ENCODE data around the gene PCDHA8.
"Not testable (repeated sequence)": the region's sequence is repeated elsewhere in the genome, so short reads cannot be mapped to it uniquely, and the experiment has no call there.

PCDHA8 gene

GRCh38 chr5:140840978-140841962 is at the start of gene PCDHA8:
Gene PCDHA8 (plus strand): TSS chr5:140841187. CDS start chr5:140841322, 135 bp downstream.
- ATAC-seq = no peak

GRCh38 chr5:140794595-140795258 is 46.3 kb upstream of the PCDHA8 start, which contains the start of gene PCDHA2:
Gene PCDHA2 (plus strand): TSS chr5:140794852.
- ATAC-seq = no peak

- no peak for ATAC-seq
Observed at GRCh38 chr5:140795259-140795641, 45.7 kb upstream of the PCDHA8 start.

- ATAC-seq = not testable (repeated sequence)
Observed at GRCh38 chr5:140796072-140796717, 44.8 kb upstream of the PCDHA8 start.

- no peak for ATAC-seq
Observed at GRCh38 chr5:140796718-140797095, 44.3 kb upstream of the PCDHA8 start.

- ATAC-seq = no peak
Observed at GRCh38 chr5:140800816-140801493, 40.0 kb upstream of the PCDHA8 start, which contains the start of gene PCDHA3. Gene PCDHA3 (plus strand): TSS chr5:140801057.

- ATAC-seq = no peak
Observed at GRCh38 chr5:140801494-140801841, 39.5 kb upstream of the PCDHA8 start.

GRCh38 chr5:140802381-140802780 is 38.6 kb upstream of the PCDHA8 start:
- ATAC-seq = not testable (repeated sequence)

- ATAC-seq = no peak
Observed at GRCh38 chr5:140802781-140803271, 38.2 kb upstream of the PCDHA8 start.

- ATAC-seq = no peak
Observed at GRCh38 chr5:140806834-140807775, 33.9 kb upstream of the PCDHA8 start, which contains the start of gene PCDHA4. Gene PCDHA4 (plus strand): TSS chr5:140807068.

- not testable (repeated sequence) for ATAC-seq
Observed at GRCh38 chr5:140808241-140808888, 32.6 kb upstream of the PCDHA8 start.

GRCh38 chr5:140808889-140809291 is 32.1 kb upstream of the PCDHA8 start:
- no peak for ATAC-seq

- no peak for ATAC-seq
Observed at GRCh38 chr5:140821375-140822280, 19.4 kb upstream of the PCDHA8 start, which contains the start of gene PCDHA5. Gene PCDHA5 (plus strand): TSS chr5:140821613.

GRCh38 chr5:140822281-140822629 is 18.7 kb upstream of the PCDHA8 start:
- ATAC-seq = no peak

GRCh38 chr5:140822969-140823368 is 18.0 kb upstream of the PCDHA8 start:
- ATAC-seq = not testable (repeated sequence)

GRCh38 chr5:140823475-140823874 is 17.5 kb upstream of the PCDHA8 start:
- no peak for ATAC-seq

- no peak for ATAC-seq
Observed at GRCh38 chr5:140827704-140828361, 13.2 kb upstream of the PCDHA8 start, which contains the start of gene PCDHA6. Gene PCDHA6 (plus strand): TSS chr5:140827960. CDS start chr5:140828092, 132 bp downstream.

GRCh38 chr5:140828362-140828737 is 12.6 kb upstream of the PCDHA8 start:
- ATAC-seq = no peak
